ENCODE results near the gene PHTF1. TPM values are rescaled to one million over a fixed set of nuclear protein-coding genes. Genes with fewer than 3 reads are reported as not detected.

The PHTF1 gene
- polyA plus RNA-seq, 4 donors, result 11.6 to 27.3 (median 23.8) TPM

- DNase-seq (ENCODE audit: low read depth in 4 of 4, low spot score in 3 of 4), result no peak
These were observed 84.0 kb downstream of the PHTF1 start for GRCh38 chr1:113675302-113675701.

- no peak for DNase-seq (ENCODE audit: low read depth in 4 of 4, low spot score in 3 of 4)
These were observed 84.7 kb downstream of the PHTF1 start for GRCh38 chr1:113674591-113674990.

GRCh38 chr1:113672491-113672890 is 86.8 kb downstream of the PHTF1 start:
- no peak for DNase-seq (ENCODE audit: low read depth in 4 of 4, low spot score in 3 of 4)

GRCh38 chr1:113670650-113671049 is 88.6 kb downstream of the PHTF1 start:
- no peak for DNase-seq (ENCODE audit: low read depth in 4 of 4, low spot score in 3 of 4)

GRCh38 chr1:113669988-113670387 is 89.3 kb downstream of the PHTF1 start:
- no peak for DNase-seq (ENCODE audit: low read depth in 4 of 4, low spot score in 3 of 4)

- no peak for DNase-seq (ENCODE audit: low read depth in 4 of 4, low spot score in 3 of 4)
These were observed 93.2 kb downstream of the PHTF1 start for GRCh38 chr1:113666126-113666525.

- DNase-seq (ENCODE audit: low read depth in 4 of 4, low spot score in 3 of 4), result no peak
These were observed 94.2 kb downstream of the PHTF1 start for GRCh38 chr1:113665071-113665470.

- DNase-seq (ENCODE audit: low read depth in 4 of 4, low spot score in 3 of 4), result no peak
These were observed 95.9 kb downstream of the PHTF1 start for GRCh38 chr1:113663165-113663951.

GRCh38 chr1:113662101-113662500 is 97.2 kb downstream of the PHTF1 start:
- DNase-seq (ENCODE audit: low read depth in 4 of 4, low spot score in 3 of 4), result no peak

- DNase-seq (ENCODE audit: low read depth in 4 of 4, low spot score in 3 of 4), result no peak
These were observed 99.2 kb downstream of the PHTF1 start for GRCh38 chr1:113660088-113660487.

- DNase-seq (ENCODE audit: low read depth in 4 of 4, low spot score in 3 of 4), result no peak
These were observed 99.7 kb downstream of the PHTF1 start for GRCh38 chr1:113659556-113659955.

- DNase-seq (ENCODE audit: low read depth in 4 of 4, low spot score in 3 of 4), result no peak
These were observed 100.3 kb downstream of the PHTF1 start for GRCh38 chr1:113659035-113659434.

- no peak for DNase-seq (ENCODE audit: low read depth in 4 of 4, low spot score in 3 of 4)
These were observed 101.7 kb downstream of the PHTF1 start for GRCh38 chr1:113657556-113658063.

GRCh38 chr1:113657126-113657525 is 102.2 kb downstream of the PHTF1 start:
- DNase-seq (ENCODE audit: low read depth in 4 of 4, low spot score in 3 of 4), result no peak

GRCh38 chr1:113654883-113655282 is 104.4 kb downstream of the PHTF1 start:
- no peak for DNase-seq (ENCODE audit: low read depth in 4 of 4, low spot score in 3 of 4)

GRCh38 chr1:113653741-113654140 is 105.5 kb downstream of the PHTF1 start:
- no peak for DNase-seq (ENCODE audit: low read depth in 4 of 4, low spot score in 3 of 4)

- no peak for DNase-seq (ENCODE audit: low read depth in 4 of 4, low spot score in 3 of 4)
These were observed 106.5 kb downstream of the PHTF1 start for GRCh38 chr1:113652771-113653170.

GRCh38 chr1:113648478-113648877 is 110.8 kb downstream of the PHTF1 start:
- DNase-seq (ENCODE audit: low read depth in 4 of 4, low spot score in 3 of 4), result no peak

- DNase-seq (ENCODE audit: low read depth in 4 of 4, low spot score in 3 of 4), result no peak
These were observed 112.1 kb downstream of the PHTF1 start for GRCh38 chr1:113647164-113647563.

All from left renal pelvis (tissue), 4 donors.